Neural cell (in vitro differentiated cells): ENCODE results near the gene TRIM2. TPM values are rescaled to one million over a fixed set of nuclear protein-coding genes. Genes with fewer than 3 reads are reported as not detected.

Source experiments
- H2AFZ ChIP-seq: fragments of 200-600, 300-800 bp; sonication (generic), shearing (Covaris generic); 2 replicates; pipeline ENCODE4 v1.6.0; 2014; ENCODE audit warnings: low read depth, mild to moderate bottlenecking, antibody characterized with exemption, low read length, moderate library complexity
- H3F3A ChIP-seq: fragments of 200-600 bp; shearing (Covaris generic); 2 replicates; pipeline ENCODE4 v1.6.1; 2016; ENCODE audit warnings: mild to moderate bottlenecking, moderate library complexity, mixed read lengths, antibody characterized with exemption, low read length; ENCODE audit not compliant: insufficient read depth, poor library complexity, severe bottlenecking
- H3K27ac ChIP-seq: fragments of 200-600, 300-800 bp; sonication (generic), shearing (Covaris generic); 2 replicates; pipeline ENCODE4 v1.5.1; 2014; ENCODE audit warnings: mild to moderate bottlenecking, low read length, moderate library complexity
- H3K27me3 ChIP-seq: fragments of 300-800, 200-600 bp; sonication (generic), shearing (Covaris generic); 2 replicates; pipeline ENCODE4 v1.6.0; 2014; ENCODE audit warnings: mild to moderate bottlenecking, low read depth, low read length, moderate library complexity; ENCODE audit not compliant: insufficient read depth
- H3K36me3 ChIP-seq: fragments of 300-800, 200-600 bp; sonication (generic), shearing (Covaris generic); 2 replicates; pipeline ENCODE4 v1.5.1; 2014; ENCODE audit warnings: mild to moderate bottlenecking, antibody characterized with exemption, low read length, moderate library complexity; ENCODE audit not compliant: insufficient read depth
- H3K4me2 ChIP-seq: fragments of 300-800, 200-600 bp; sonication (generic), shearing (Covaris generic); 2 replicates; pipeline ENCODE4 v1.6.0; 2014; ENCODE audit warnings: mild to moderate bottlenecking, low read length
- H3K4me3 ChIP-seq: fragments of 300-800, 200-600 bp; sonication (generic), shearing (Covaris generic); 2 replicates; pipeline ENCODE4 v1.5.1; 2014; ENCODE audit warnings: mild to moderate bottlenecking, low read length, moderate library complexity
- H3K79me2 ChIP-seq: fragments of 200-600 bp; shearing (Covaris generic); replicated peaks from 2 replicates; pipeline ENCODE4 v1.6.0; 2014; ENCODE audit warnings: mild to moderate bottlenecking, low read length, moderate library complexity; ENCODE audit not compliant: insufficient read depth
- H3K9ac ChIP-seq: fragments of 300-800, 200-600 bp; sonication (generic), shearing (Covaris generic); 2 replicates; pipeline ENCODE4 v1.6.1; 2016; ENCODE audit warnings: mild to moderate bottlenecking, low read length, mixed read lengths
- H3K9me2 ChIP-seq: fragments of 200-600 bp; shearing (Covaris generic); 2 replicates; pipeline ENCODE4 v1.6.1; 2016; ENCODE audit warnings: mild to moderate bottlenecking, low read length, mixed read lengths; ENCODE audit not compliant: insufficient read depth
- H3K9me3 ChIP-seq: fragments of 200-600, 300-800 bp; sonication (generic), shearing (Covaris generic); 2 replicates; pipeline ENCODE4 v1.6.1; 2016; ENCODE audit warnings: mild to moderate bottlenecking, mixed run types, low read length, moderate library complexity, mixed read lengths
- H4K20me1 ChIP-seq: fragments of 200-600 bp; shearing (Covaris generic); 2 replicates; pipeline ENCODE4 v1.6.1; 2016; ENCODE audit warnings: mild to moderate bottlenecking, mixed run types; ENCODE audit not compliant: insufficient read depth
- EP300 ChIP-seq: fragments of 450-650 bp; conservative IDR thresholded peaks from 2 replicates; pipeline ENCODE4 v1.6.1; 2014; ENCODE audit warnings: antibody characterized with exemption, mild to moderate bottlenecking, moderate library complexity; ENCODE audit not compliant: poor library complexity, severe bottlenecking
- EZH2 ChIP-seq: fragments of 200-600, 300-800 bp; shearing (Covaris generic), sonication (generic); IDR thresholded peaks from 2 replicates; pipeline ENCODE4 v1.6.1; 2014; ENCODE audit warnings: antibody characterized with exemption, low read length, borderline replicate concordance, mild to moderate bottlenecking; ENCODE audit not compliant: insufficient read depth, poor library complexity, severe bottlenecking
- MXI1 ChIP-seq: fragments of 450-650 bp; conservative IDR thresholded peaks from 2 replicates; pipeline ENCODE4 v1.6.1; 2014; ENCODE audit warnings: antibody characterized with exemption, mild to moderate bottlenecking; ENCODE audit not compliant: poor library complexity, severe bottlenecking
- POLR2AphosphoS5 ChIP-seq: IDR thresholded peaks from 2 replicates; pipeline ENCODE4 v1.6.1; 2012
- RAD21 ChIP-seq: fragments of 450-650 bp; conservative IDR thresholded peaks from 2 replicates; pipeline ENCODE4 v1.6.1; 2014; ENCODE audit warnings: antibody characterized with exemption, mild to moderate bottlenecking, moderate library complexity
- SMC3 ChIP-seq: fragments of 450-650 bp; conservative IDR thresholded peaks from 2 replicates; pipeline ENCODE4 v1.6.1; 2014; ENCODE audit warnings: antibody characterized with exemption, mild to moderate bottlenecking, moderate library complexity; ENCODE audit not compliant: poor library complexity
- TAF1 ChIP-seq: IDR thresholded peaks from 2 replicates; pipeline ENCODE4 v1.6.1; 2012; ENCODE audit warnings: low read depth
- polyA plus RNA-seq: library from polyadenylated mRNA; depleted of rRNA; stranded (reverse); fragments of >200 nt; gene quantifications from 2 replicates; pipeline ENCODE4 v1.2.3, GENCODE V29; 2014
- TF ChIP-seq, protein P1 (sequence below): IDR thresholded peaks from 2 replicates; pipeline ENCODE4 v1.6.1; 2012; ENCODE audit warnings: borderline replicate concordance
- TF ChIP-seq, protein P2 (sequence below): fragments of 450-650 bp; IDR thresholded peaks from 2 replicates; pipeline ENCODE4 v1.5.1; 2014; ENCODE audit warnings: antibody characterized with exemption, mild to moderate bottlenecking, moderate library complexity; ENCODE audit not compliant: poor library complexity, severe bottlenecking

Gene TRIM2
- polyA plus RNA-seq, 1 donor from 2014 or later: 261 TPM

GRCh38 chr4:153267890-153268289 lies 63.6 kb downstream of the TRIM2 start:
- peaks cover 7% of the 10 kb centered on the region for H4K20me1 ChIP-seq
- no peak for TF ChIP-seq EP300
- no peak for TF ChIP-seq POLR2AphosphoS5
- TF ChIP-seq SMC3: no peak
- TF ChIP-seq RAD21: no peak
- no peak for TF ChIP-seq EZH2
- no peak for TF ChIP-seq TAF1
- TF ChIP-seq, protein P1, sequence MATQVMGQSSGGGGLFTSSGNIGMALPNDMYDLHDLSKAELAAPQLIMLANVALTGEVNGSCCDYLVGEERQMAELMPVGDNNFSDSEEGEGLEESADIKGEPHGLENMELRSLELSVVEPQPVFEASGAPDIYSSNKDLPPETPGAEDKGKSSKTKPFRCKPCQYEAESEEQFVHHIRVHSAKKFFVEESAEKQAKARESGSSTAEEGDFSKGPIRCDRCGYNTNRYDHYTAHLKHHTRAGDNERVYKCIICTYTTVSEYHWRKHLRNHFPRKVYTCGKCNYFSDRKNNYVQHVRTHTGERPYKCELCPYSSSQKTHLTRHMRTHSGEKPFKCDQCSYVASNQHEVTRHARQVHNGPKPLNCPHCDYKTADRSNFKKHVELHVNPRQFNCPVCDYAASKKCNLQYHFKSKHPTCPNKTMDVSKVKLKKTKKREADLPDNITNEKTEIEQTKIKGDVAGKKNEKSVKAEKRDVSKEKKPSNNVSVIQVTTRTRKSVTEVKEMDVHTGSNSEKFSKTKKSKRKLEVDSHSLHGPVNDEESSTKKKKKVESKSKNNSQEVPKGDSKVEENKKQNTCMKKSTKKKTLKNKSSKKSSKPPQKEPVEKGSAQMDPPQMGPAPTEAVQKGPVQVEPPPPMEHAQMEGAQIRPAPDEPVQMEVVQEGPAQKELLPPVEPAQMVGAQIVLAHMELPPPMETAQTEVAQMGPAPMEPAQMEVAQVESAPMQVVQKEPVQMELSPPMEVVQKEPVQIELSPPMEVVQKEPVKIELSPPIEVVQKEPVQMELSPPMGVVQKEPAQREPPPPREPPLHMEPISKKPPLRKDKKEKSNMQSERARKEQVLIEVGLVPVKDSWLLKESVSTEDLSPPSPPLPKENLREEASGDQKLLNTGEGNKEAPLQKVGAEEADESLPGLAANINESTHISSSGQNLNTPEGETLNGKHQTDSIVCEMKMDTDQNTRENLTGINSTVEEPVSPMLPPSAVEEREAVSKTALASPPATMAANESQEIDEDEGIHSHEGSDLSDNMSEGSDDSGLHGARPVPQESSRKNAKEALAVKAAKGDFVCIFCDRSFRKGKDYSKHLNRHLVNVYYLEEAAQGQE: no peak
- no peak for TF ChIP-seq MXI1
- TF ChIP-seq, protein P2, sequence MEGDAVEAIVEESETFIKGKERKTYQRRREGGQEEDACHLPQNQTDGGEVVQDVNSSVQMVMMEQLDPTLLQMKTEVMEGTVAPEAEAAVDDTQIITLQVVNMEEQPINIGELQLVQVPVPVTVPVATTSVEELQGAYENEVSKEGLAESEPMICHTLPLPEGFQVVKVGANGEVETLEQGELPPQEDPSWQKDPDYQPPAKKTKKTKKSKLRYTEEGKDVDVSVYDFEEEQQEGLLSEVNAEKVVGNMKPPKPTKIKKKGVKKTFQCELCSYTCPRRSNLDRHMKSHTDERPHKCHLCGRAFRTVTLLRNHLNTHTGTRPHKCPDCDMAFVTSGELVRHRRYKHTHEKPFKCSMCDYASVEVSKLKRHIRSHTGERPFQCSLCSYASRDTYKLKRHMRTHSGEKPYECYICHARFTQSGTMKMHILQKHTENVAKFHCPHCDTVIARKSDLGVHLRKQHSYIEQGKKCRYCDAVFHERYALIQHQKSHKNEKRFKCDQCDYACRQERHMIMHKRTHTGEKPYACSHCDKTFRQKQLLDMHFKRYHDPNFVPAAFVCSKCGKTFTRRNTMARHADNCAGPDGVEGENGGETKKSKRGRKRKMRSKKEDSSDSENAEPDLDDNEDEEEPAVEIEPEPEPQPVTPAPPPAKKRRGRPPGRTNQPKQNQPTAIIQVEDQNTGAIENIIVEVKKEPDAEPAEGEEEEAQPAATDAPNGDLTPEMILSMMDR: no peak
- H3K9me2 ChIP-seq: no peaks in the 10 kb centered on the region
- H3K9ac ChIP-seq: no peak overlapping the region
- H3K79me2 ChIP-seq: peaks cover 95% of the 10 kb centered on the region
- H3K27ac ChIP-seq: no peak overlapping the region
- H3K4me2 ChIP-seq: no peak overlapping the region
- H3K36me3 ChIP-seq: peaks cover 6% of the 10 kb centered on the region
- no peaks in the 10 kb centered on the region for H3F3A ChIP-seq
- no peaks in the 10 kb centered on the region for H3K9me3 ChIP-seq
- H3K4me3 ChIP-seq: no peak overlapping the region
- H3K27me3 ChIP-seq: no peaks in the 10 kb centered on the region
- no peak overlapping the region for H2AFZ ChIP-seq

- Histone ChIP-seq H3K4me2 (no peak overlapping the region), H3K9me3 (no peaks in the 10 kb centered on the region), H3K9me2 (no peaks in the 10 kb centered on the region), H3F3A (no peaks in the 10 kb centered on the region), H3K79me2 (peaks cover 93% of the 10 kb centered on the region), H3K4me3 (no peak overlapping the region), H3K27me3 (no peaks in the 10 kb centered on the region), H3K36me3 (peaks cover 6% of the 10 kb centered on the region), H2AFZ (no peak overlapping the region), H4K20me1 (peaks cover 7% of the 10 kb centered on the region), H3K27ac (no peak overlapping the region), H3K9ac (no peak overlapping the region)
- TF ChIP-seq EZH2 (no peak), MXI1 (no peak), RAD21 (no peak), TAF1 (no peak), EP300 (no peak), SMC3 (no peak), POLR2AphosphoS5 (no peak)
- TF ChIP-seq, protein P2: no peak
- TF ChIP-seq, protein P1: no peak
Measured at GRCh38 chr4:153268295-153268694, 64.1 kb downstream of the TRIM2 start.
